Caco-2 (cell line): ENCODE results near the gene SPATS2L. TPM values are rescaled to one million over a fixed set of nuclear protein-coding genes. Genes with fewer than 3 reads are reported as not detected.

ENCODE experiments used
- BruUV-seq: library from RNA; stranded (reverse); fragments of 400-500 nt; replicated peaks from 2 replicates; lab custom pipeline; 2021; lab: Mats Ljungman, UMichigan
- CTCF ChIA-PET: fragments of 300-600 bp; sonication (Branson Sonifier 250); formaldehyde crosslinking; loops from one replicate; lab custom pipeline; 2022; ENCODE audit warnings: antibody characterized with exemption; lab: Charles Lee
- POLR2A ChIA-PET: fragments of 300-600 bp; sonication (Branson Sonifier 250); formaldehyde crosslinking; loops from one replicate; lab custom pipeline; 2022; ENCODE audit warnings: antibody characterized with exemption; lab: Charles Lee
- DNase-seq, 2 experiments: peaks; one replicate each; pipeline versions ENCODE4 v3.0.0 to v3.0.0-alpha.2; 2020 to 2022
- H3K27me3 ChIP-seq: replicated peaks from 2 replicates; pipeline ENCODE4 v1.6.0; 2011; ENCODE audit warnings: low read length; ENCODE audit not compliant: control insufficient read depth, insufficient read depth
- H3K36me3 ChIP-seq: 2 replicates; pipeline ENCODE4 v1.5.1; 2011; ENCODE audit warnings: low read length; ENCODE audit not compliant: control insufficient read depth, insufficient read depth
- H3K4me1 ChIP-seq: fragments of 250-450 bp; sonication (Bioruptor Pico); 2 replicates; pipeline ENCODE4 v1.5.1; 2020; ENCODE audit warnings: mild to moderate bottlenecking
- H3K4me3 ChIP-seq: 2 replicates; pipeline ENCODE4 v1.5.1; 2011; ENCODE audit warnings: low read depth, mild to moderate bottlenecking, control low read depth, low read length
- H3K9me3 ChIP-seq: fragments of 250-450 bp; sonication (Bioruptor Pico); 2 replicates; pipeline ENCODE4 v1.5.1; 2020; ENCODE audit warnings: mild to moderate bottlenecking, moderate library complexity
- H3K27ac Mint-ChIP-seq: one replicate; pipeline ENCODE4 v1.8.0; 2022; ENCODE audit warnings: mixed read lengths; ENCODE audit not compliant: unreplicated experiment
- H3K27me3 Mint-ChIP-seq: one replicate; pipeline ENCODE4 v1.8.0; 2022; ENCODE audit warnings: mixed read lengths; ENCODE audit not compliant: insufficient read depth, unreplicated experiment
- H3K36me3 Mint-ChIP-seq: one replicate; pipeline ENCODE4 v1.8.0; 2022; ENCODE audit warnings: mild to moderate bottlenecking, mixed read lengths; ENCODE audit not compliant: insufficient read depth, unreplicated experiment
- H3K4me1 Mint-ChIP-seq: one replicate; pipeline ENCODE4 v1.8.0; 2022; ENCODE audit warnings: low read depth, mixed read lengths; ENCODE audit not compliant: unreplicated experiment
- H3K4me3 Mint-ChIP-seq: one replicate; pipeline ENCODE4 v1.8.0; 2022; ENCODE audit warnings: mild to moderate bottlenecking, moderate library complexity, mixed read lengths; ENCODE audit not compliant: unreplicated experiment
- H3K9me3 Mint-ChIP-seq: one replicate; pipeline ENCODE4 v1.8.0; 2022; ENCODE audit warnings: mixed read lengths; ENCODE audit not compliant: unreplicated experiment
- CTCF ChIP-seq, 2 experiments: fragments of 200-600 bp in 1 of 2; IDR thresholded peaks; 1 replicate in 1 of 2; 2 replicates in 1 of 2; pipeline versions ENCODE4 v1.5.1 to v1.8.0; 2011 to 2022; ENCODE audit warnings: antibody characterized with exemption in 1 of 2, control low read depth in 1 of 2, inconsistent platforms in 1 of 2, low read depth in 1 of 2, low read length in 1 of 2, mild to moderate bottlenecking in 1 of 2, moderate library complexity in 1 of 2; ENCODE audit not compliant: insufficient read depth in 1 of 2, severe bottlenecking in 1 of 2, unreplicated experiment in 1 of 2
- intact Hi-C: fragments of 100-400 bp; cut with micrococcal nuclease; formaldehyde crosslinking; loops from one replicate; pipeline ENCODE4 v1.10.0; 2022; ENCODE audit not compliant: unreplicated experiment
- total RNA-seq: library from RNA; stranded (reverse); gene quantifications from 2 replicates; pipeline ENCODE4 v1.2.3, GENCODE V29; 2022

Gene SPATS2L
- total RNA-seq, 1 experiment from 2014 or later = 196 TPM

- ChIA-PET POLR2A (no interaction called here), CTCF (no interaction called here)
- Mint-ChIP-seq H3K36me3 (peaks cover 41% of the 10 kb centered on the region), H3K4me3 (no peak overlapping the region), H3K27me3 (no peaks in the 10 kb centered on the region), H3K4me1 (peaks cover 9% of the 10 kb centered on the region), H3K27ac (no peak overlapping the region), H3K9me3 (no peaks in the 10 kb centered on the region)
- Histone ChIP-seq H3K36me3 (no peaks in the 10 kb centered on the region; the same call in 1 of the 2 replicates), H3K27me3 (no peaks in the 10 kb centered on the region), H3K4me3 (no peak overlapping the region), H3K9me3 (no peaks in the 10 kb centered on the region), H3K4me1 (no peaks in the 10 kb centered on the region)
- no TSS peak for BruUV-seq
- intact Hi-C loops = no loop called here
- no peak for TF ChIP-seq CTCF (IDR thresholded peaks at IDR 0.05; ENCODE audit: insufficient read depth in 1 of 2, low read depth in 1 of 2, low read length in 1 of 2, severe bottlenecking in 1 of 2, unreplicated experiment in 1 of 2)
- DNase-seq = no peak
These were observed 181.7 kb downstream of the SPATS2L start for GRCh38 chr2:200488169-200488568.

DNA sequence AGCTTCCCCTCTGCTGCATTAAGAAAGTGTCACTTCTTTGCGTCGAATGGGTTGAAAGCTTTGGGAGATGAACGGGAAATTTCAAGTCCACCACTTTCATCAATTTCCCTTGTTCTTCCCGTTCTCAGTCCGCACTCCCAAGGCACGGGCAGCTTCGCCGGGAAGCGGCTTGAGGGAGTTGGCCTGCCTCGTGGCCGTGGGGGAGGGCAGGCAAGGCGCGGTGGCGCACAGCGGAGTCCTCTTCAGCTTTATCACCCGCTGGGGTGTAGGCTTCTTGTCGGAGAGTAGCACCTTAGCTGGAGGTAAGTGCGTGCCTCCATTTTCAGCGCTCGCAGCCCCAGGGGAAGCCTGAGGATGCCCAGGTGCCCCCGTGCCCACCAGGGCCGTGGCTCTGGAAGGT is 183.5 kb downstream of the SPATS2L start:
- Histone ChIP-seq H3K9me3 (no peaks in the 10 kb centered on the region), H3K27me3 (no peaks in the 10 kb centered on the region), H3K36me3 (no peaks in the 10 kb centered on the region; the same call in 1 of the 2 replicates), H3K4me3 (no peak overlapping the region), H3K4me1 (no peaks in the 10 kb centered on the region)
- Mint-ChIP-seq H3K4me3 (no peak overlapping the region), H3K27me3 (no peaks in the 10 kb centered on the region), H3K27ac (no peak overlapping the region), H3K4me1 (no peaks in the 10 kb centered on the region), H3K9me3 (no peaks in the 10 kb centered on the region), H3K36me3 (peaks cover 23% of the 10 kb centered on the region)
- BruUV-seq = no TSS peak
- intact Hi-C loops = no loop called here
- no peak for DNase-seq
- POLR2A ChIA-PET = no interaction called here
- TF ChIP-seq CTCF (IDR thresholded peaks at IDR 0.05; ENCODE audit: insufficient read depth in 1 of 2, low read depth in 1 of 2, low read length in 1 of 2, severe bottlenecking in 1 of 2, unreplicated experiment in 1 of 2) = no peak
- CTCF ChIA-PET = no interaction called here

DNA sequence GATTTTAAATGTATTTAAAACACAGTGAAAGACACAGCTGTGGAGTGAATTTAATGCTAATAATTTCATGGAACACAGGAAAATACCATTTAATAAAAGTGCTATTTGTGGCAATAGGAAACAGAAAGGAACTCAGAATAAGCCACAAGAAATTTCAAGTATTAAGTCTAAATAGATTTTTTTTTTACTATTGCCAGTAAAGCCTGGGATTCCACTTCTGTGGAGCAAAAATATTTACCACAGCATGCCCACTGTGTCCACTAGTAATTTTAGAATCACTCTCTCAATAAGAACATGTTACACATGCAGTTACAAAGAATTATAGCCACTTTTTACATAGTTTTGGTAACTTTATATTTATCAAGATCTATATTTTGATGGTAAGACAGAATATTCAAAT is 186.2 kb downstream of the SPATS2L start:
- H3K9me3 Mint-ChIP-seq = no peaks in the 10 kb centered on the region
- ChIA-PET CTCF (interaction anchor here (0.5 kb wide), 1 partner anchor 15 kb away, joined by 3 read pairs; no protein-coding TSS in a partner anchor), POLR2A (no interaction called here)
- intact Hi-C loops = no loop called here
- H3K36me3 ChIP-seq = no peaks in the 10 kb centered on the region; the same call in 1 of the 2 replicates
- H3K9me3 ChIP-seq = no peaks in the 10 kb centered on the region
- no peak overlapping the region for H3K4me3 ChIP-seq
- no peaks in the 10 kb centered on the region for H3K27me3 ChIP-seq
- peaks cover 21% of the 10 kb centered on the region for H3K36me3 Mint-ChIP-seq
- H3K27ac Mint-ChIP-seq = no peak overlapping the region
- H3K4me1 Mint-ChIP-seq = no peaks in the 10 kb centered on the region
- H3K4me1 ChIP-seq = no peaks in the 10 kb centered on the region
- no peak for DNase-seq
- TF ChIP-seq CTCF (IDR thresholded peaks at IDR 0.05; ENCODE audit: insufficient read depth in 1 of 2, low read depth in 1 of 2, low read length in 1 of 2, severe bottlenecking in 1 of 2, unreplicated experiment in 1 of 2) = no peak
- no TSS peak for BruUV-seq
- no peak overlapping the region for H3K4me3 Mint-ChIP-seq
- H3K27me3 Mint-ChIP-seq = no peaks in the 10 kb centered on the region
